ENCODE measurements around the gene STK35. TPM values are rescaled to one million over a fixed set of nuclear protein-coding genes. Genes with fewer than 3 reads are reported as not detected.

STK35 gene
- total RNA-seq, 1 experiment from 2014 or later = 16.5 TPM

DNA sequence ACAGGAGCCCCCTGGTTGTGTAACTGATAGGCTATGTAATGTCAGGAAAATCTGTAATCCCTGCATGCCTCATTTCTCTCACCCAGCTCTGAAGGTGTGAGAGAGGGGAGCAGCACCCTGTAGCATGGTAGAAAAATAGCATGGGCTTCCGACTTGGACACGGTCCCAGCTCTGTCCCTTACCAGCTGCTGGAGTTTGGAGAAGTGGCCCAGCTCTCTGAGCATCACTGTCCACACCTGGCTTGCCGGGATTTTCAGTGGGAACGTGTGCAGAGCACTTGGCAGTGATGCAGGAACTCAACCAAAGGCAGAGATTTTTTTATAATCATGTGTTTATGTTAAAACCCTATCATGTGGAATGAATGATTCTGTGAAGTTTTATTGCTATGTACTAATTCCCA, 34.6 kb downstream of the STK35 start:
- no peak for TF ChIP-seq CTCF (IDR thresholded peaks at IDR 0.05; ENCODE audit: unreplicated experiment)
- BruUV-seq (replicated peaks) = no TSS peak
- CTCF ChIA-PET = interaction anchor here (0.5 kb wide), 1 partner anchor 322 kb away, joined by 5 read pairs; no protein-coding TSS in a partner anchor
- H3K36me3 Mint-ChIP-seq (ENCODE audit: insufficient read depth, unreplicated experiment) = peaks cover 12% of the 10 kb centered on the region
- H3K4me3 Mint-ChIP-seq (ENCODE audit: low read depth, unreplicated experiment) = no peak overlapping the region
- H3K27me3 Mint-ChIP-seq (ENCODE audit: unreplicated experiment) = no peaks in the 10 kb centered on the region
- DNase-seq = no peak
- no peak overlapping the region for H3K27ac Mint-ChIP-seq (ENCODE audit: unreplicated experiment)
- intact Hi-C loops (cut with micrococcal nuclease; ENCODE audit: unreplicated experiment) = no loop called here
- peaks cover 19% of the 10 kb centered on the region for H3K4me1 Mint-ChIP-seq (ENCODE audit: low read depth, unreplicated experiment)
- H3K9me3 Mint-ChIP-seq (ENCODE audit: low read depth, unreplicated experiment) = no peaks in the 10 kb centered on the region

GRCh38 chr20:2137552-2138201, 36.0 kb downstream of the STK35 start:
- H3K4me1 Mint-ChIP-seq (ENCODE audit: low read depth, unreplicated experiment) = peaks cover 9% of the 10 kb centered on the region
- CTCF ChIA-PET = no interaction called here
- BruUV-seq (replicated peaks) = no TSS peak
- no peak for TF ChIP-seq CTCF (IDR thresholded peaks at IDR 0.05; ENCODE audit: unreplicated experiment)
- H3K27ac Mint-ChIP-seq (ENCODE audit: unreplicated experiment) = no peak overlapping the region
- intact Hi-C loops (cut with micrococcal nuclease; ENCODE audit: unreplicated experiment) = no loop called here
- no peak overlapping the region for H3K4me3 Mint-ChIP-seq (ENCODE audit: low read depth, unreplicated experiment)
- DNase-seq = no peak
- H3K27me3 Mint-ChIP-seq (ENCODE audit: unreplicated experiment) = no peaks in the 10 kb centered on the region
- H3K9me3 Mint-ChIP-seq (ENCODE audit: low read depth, unreplicated experiment) = no peaks in the 10 kb centered on the region
- H3K36me3 Mint-ChIP-seq (ENCODE audit: insufficient read depth, unreplicated experiment) = peaks cover 3% of the 10 kb centered on the region

- no peak for DNase-seq
- Mint-ChIP-seq H3K27me3 (ENCODE audit: unreplicated experiment) (no peaks in the 10 kb centered on the region), H3K9me3 (ENCODE audit: low read depth, unreplicated experiment) (no peaks in the 10 kb centered on the region), H3K27ac (ENCODE audit: unreplicated experiment) (no peak overlapping the region), H3K36me3 (ENCODE audit: insufficient read depth, unreplicated experiment) (no peaks in the 10 kb centered on the region), H3K4me3 (ENCODE audit: low read depth, unreplicated experiment) (no peak overlapping the region), H3K4me1 (ENCODE audit: low read depth, unreplicated experiment) (peaks cover 2% of the 10 kb centered on the region)
- intact Hi-C loops (cut with micrococcal nuclease; ENCODE audit: unreplicated experiment) = no loop called here
- TF ChIP-seq CTCF (IDR thresholded peaks at IDR 0.05; ENCODE audit: unreplicated experiment) = no peak
- CTCF ChIA-PET = no interaction called here
- no TSS peak for BruUV-seq (replicated peaks)
Measured at GRCh38 chr20:2138396-2138795, 36.8 kb downstream of the STK35 start.

DNA sequence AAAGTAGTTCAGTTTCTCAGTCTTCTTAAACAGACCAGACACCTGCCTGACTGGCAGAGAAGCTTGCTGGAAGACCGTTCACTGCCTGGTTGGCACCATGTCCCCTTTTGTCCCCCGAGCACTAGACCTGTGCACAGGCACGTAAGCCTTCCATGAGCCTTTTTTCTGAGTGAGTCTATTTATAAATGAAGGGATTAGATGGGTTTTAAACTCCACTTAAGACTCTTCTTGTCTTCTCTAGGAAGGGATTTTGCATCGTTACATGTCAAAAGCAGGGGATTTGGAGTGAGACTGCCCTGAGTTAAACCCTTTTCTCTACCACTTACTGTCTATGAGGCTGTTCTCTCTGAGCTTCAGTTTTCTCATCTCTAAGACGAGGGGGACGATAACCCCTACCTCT, 37.6 kb downstream of the STK35 start:
- intact Hi-C loops (cut with micrococcal nuclease; ENCODE audit: unreplicated experiment) = no loop called here
- Mint-ChIP-seq H3K4me3 (ENCODE audit: low read depth, unreplicated experiment) (no peak overlapping the region), H3K9me3 (ENCODE audit: low read depth, unreplicated experiment) (no peaks in the 10 kb centered on the region), H3K36me3 (ENCODE audit: insufficient read depth, unreplicated experiment) (peaks cover 6% of the 10 kb centered on the region), H3K27ac (ENCODE audit: unreplicated experiment) (no peak overlapping the region), H3K27me3 (ENCODE audit: unreplicated experiment) (no peaks in the 10 kb centered on the region), H3K4me1 (ENCODE audit: low read depth, unreplicated experiment) (no peaks in the 10 kb centered on the region)
- no TSS peak for BruUV-seq (replicated peaks)
- CTCF ChIA-PET = no interaction called here
- DNase-seq = no peak
- TF ChIP-seq CTCF (IDR thresholded peaks at IDR 0.05; ENCODE audit: unreplicated experiment) = no peak

All from Calu3 (cell line).